BLaER1 (cell line): ENCODE measurements around the gene PLIN4.

ENCODE experiments used
- H3K27ac ChIP-seq: shearing (Covaris generic); formaldehyde crosslinking; 2 replicates; pipeline ENCODE4 v1.8.1; 2022
- H3K27me3 ChIP-seq: shearing (Covaris generic); formaldehyde crosslinking; 2 replicates; pipeline ENCODE4 v1.8.1; 2022
- H3K36me3 ChIP-seq: shearing (Covaris generic); formaldehyde crosslinking; 2 replicates; pipeline ENCODE4 v1.8.1; 2022
- H3K4me1 ChIP-seq: shearing (Covaris generic); formaldehyde crosslinking; 2 replicates; pipeline ENCODE4 v1.8.1; 2022
- H3K4me2 ChIP-seq: shearing (Covaris generic); formaldehyde crosslinking; 2 replicates; pipeline ENCODE4 v1.8.1; 2022
- H3K4me3 ChIP-seq: shearing (Covaris generic); formaldehyde crosslinking; 2 replicates; pipeline ENCODE4 v1.8.1; 2022
- H3K9ac ChIP-seq: shearing (Covaris generic); formaldehyde crosslinking; 2 replicates; pipeline ENCODE4 v1.8.1; 2022
- H3K9me3 ChIP-seq: shearing (Covaris generic); formaldehyde crosslinking; 2 replicates; pipeline ENCODE4 v1.8.1; 2022
- H4K20me1 ChIP-seq: shearing (Covaris generic); formaldehyde crosslinking; 2 replicates; pipeline ENCODE4 v1.8.1; 2022
- Cebpa-rat ChIP-seq: shearing (Covaris generic); IDR thresholded peaks from 2 replicates; pipeline ENCODE4 v1.8.1; 2022

Gene PLIN4

GRCh38 chr19:4473763-4474513, 44.3 kb downstream of the PLIN4 start:
- H3K4me2 ChIP-seq = peak overlapping the region; percentile 100
- peaks cover 38% of the 10 kb centered on the region for H3K36me3 ChIP-seq
- no peaks in the 10 kb centered on the region for H3K27me3 ChIP-seq
- H3K4me3 ChIP-seq = peak overlapping the region; percentile 96
- peaks cover 29% of the 10 kb centered on the region for H4K20me1 ChIP-seq
- no peaks in the 10 kb centered on the region for H3K9me3 ChIP-seq
- H3K27ac ChIP-seq = peak overlapping the region; percentile 68
- peak overlapping the region; percentile 95 for H3K9ac ChIP-seq
- no peak for TF ChIP-seq Cebpa-rat
- peaks cover 35% of the 10 kb centered on the region for H3K4me1 ChIP-seq

- Histone ChIP-seq H4K20me1 (peaks cover 29% of the 10 kb centered on the region), H3K4me3 (peak overlapping the region; percentile 96), H3K9me3 (no peaks in the 10 kb centered on the region), H3K27ac (peak overlapping the region; percentile 89), H3K27me3 (no peaks in the 10 kb centered on the region), H3K9ac (peak overlapping the region; percentile 95), H3K4me2 (peak overlapping the region; percentile 100), H3K4me1 (peaks cover 35% of the 10 kb centered on the region), H3K36me3 (peaks cover 31% of the 10 kb centered on the region)
- no peak for TF ChIP-seq Cebpa-rat
These were observed 45.1 kb downstream of the PLIN4 start for GRCh38 chr19:4473011-4473762.

GRCh38 chr19:4472174-4472974, 45.9 kb downstream of the PLIN4 start, which contains the start of gene HDGFL2:
TSS of gene HDGFL2 (plus strand) at chr19:4472297. CDS start at chr19:4472351, 54 bp downstream.
- peaks cover 35% of the 10 kb centered on the region for H3K4me1 ChIP-seq
- H4K20me1 ChIP-seq = peaks cover 29% of the 10 kb centered on the region
- TF ChIP-seq Cebpa-rat = no peak
- H3K27me3 ChIP-seq = no peaks in the 10 kb centered on the region
- no peaks in the 10 kb centered on the region for H3K9me3 ChIP-seq
- H3K36me3 ChIP-seq = peaks cover 22% of the 10 kb centered on the region
- peak within 1 kb of the TSS; percentile 100 for H3K4me2 ChIP-seq
- peak within 1 kb of the TSS; percentile 95 for H3K9ac ChIP-seq
- peak within 1 kb of the TSS; percentile 89 for H3K27ac ChIP-seq
- H3K4me3 ChIP-seq = peak within 1 kb of the TSS; percentile 96

GRCh38 chr19:4471403-4472173, 46.7 kb downstream of the PLIN4 start:
- peak overlapping the region; percentile 96 for H3K4me3 ChIP-seq
- peak overlapping the region; percentile 94 for H3K4me2 ChIP-seq
- H3K27me3 ChIP-seq = no peaks in the 10 kb centered on the region
- peaks cover 35% of the 10 kb centered on the region for H3K4me1 ChIP-seq
- no peaks in the 10 kb centered on the region for H3K9me3 ChIP-seq
- peaks cover 15% of the 10 kb centered on the region for H3K36me3 ChIP-seq
- H3K27ac ChIP-seq = peak overlapping the region; percentile 76
- peak overlapping the region; percentile 86 for H3K9ac ChIP-seq
- H4K20me1 ChIP-seq = peaks cover 29% of the 10 kb centered on the region
- TF ChIP-seq Cebpa-rat = no peak

GRCh38 chr19:4467835-4468234, 50.5 kb downstream of the PLIN4 start:
- peaks cover 4% of the 10 kb centered on the region; the same call in 1 of the 2 replicates for H4K20me1 ChIP-seq
- no peaks in the 10 kb centered on the region for H3K27me3 ChIP-seq
- no peak overlapping the region for H3K9ac ChIP-seq
- TF ChIP-seq Cebpa-rat = no peak
- H3K4me1 ChIP-seq = peaks cover 10% of the 10 kb centered on the region; the same call in 1 of the 2 replicates
- no peak overlapping the region for H3K27ac ChIP-seq
- no peak overlapping the region for H3K4me3 ChIP-seq
- no peaks in the 10 kb centered on the region for H3K9me3 ChIP-seq
- no peaks in the 10 kb centered on the region for H3K36me3 ChIP-seq
- no peak overlapping the region for H3K4me2 ChIP-seq

GRCh38 chr19:4464815-4465581, 53.3 kb downstream of the PLIN4 start:
- Histone ChIP-seq H3K36me3 (no peaks in the 10 kb centered on the region), H3K4me3 (no peak overlapping the region), H3K9me3 (no peaks in the 10 kb centered on the region), H3K4me2 (no peak overlapping the region), H3K9ac (no peak overlapping the region), H3K4me1 (no peaks in the 10 kb centered on the region), H3K27me3 (no peaks in the 10 kb centered on the region), H4K20me1 (no peaks in the 10 kb centered on the region), H3K27ac (no peak overlapping the region)
- no peak for TF ChIP-seq Cebpa-rat

- H3K9me3 ChIP-seq = no peaks in the 10 kb centered on the region
- TF ChIP-seq Cebpa-rat = no peak
- peaks cover 48% of the 10 kb centered on the region for H3K4me1 ChIP-seq
- no peaks in the 10 kb centered on the region for H3K27me3 ChIP-seq
- H3K4me2 ChIP-seq = peak within 1 kb of the TSS; percentile 98
- H3K4me3 ChIP-seq = peak within 1 kb of the TSS; percentile 73
- peaks cover 43% of the 10 kb centered on the region for H4K20me1 ChIP-seq
- peak within 1 kb of the TSS; percentile 73 for H3K9ac ChIP-seq
- peak within 1 kb of the TSS; percentile 69 for H3K27ac ChIP-seq
- H3K36me3 ChIP-seq = peaks cover 3% of the 10 kb centered on the region
These were observed 60.5 kb downstream of the PLIN4 start, which contains the start of gene UBXN6 for GRCh38 chr19:4457654-4458395. TSS of gene UBXN6 (minus strand) at chr19:4457794. CDS start at chr19:4457697, 97 bp downstream.
